ENCODE data around the gene TNK2.
"Not testable (repeated sequence)": the region's sequence is repeated elsewhere in the genome, so short reads cannot be mapped to it uniquely, and the experiment has no call there.

The TNK2 gene

GRCh38 chr3:195873971-195874370 lies 34.4 kb downstream of the TNK2 start:
- Histone ChIP-seq H3K4me3 (ENCODE audit: low read depth, low read length) (no peak overlapping the region), H3K27me3 (no peaks in the 10 kb centered on the region), H3K4me1 (peaks cover 4% of the 10 kb centered on the region), H3K9me3 (no peaks in the 10 kb centered on the region), H3K36me3 (peaks cover 5% of the 10 kb centered on the region; the same call in 1 of the 2 replicates)
- no peak for DNase-seq
- TF ChIP-seq CTCF (IDR thresholded peaks at IDR 0.05; ENCODE audit: low read depth, low read length), result no peak

- H3K36me3 ChIP-seq, result peaks cover 5% of the 10 kb centered on the region; the same call in 1 of the 2 replicates
- no peak for TF ChIP-seq CTCF (IDR thresholded peaks at IDR 0.05; ENCODE audit: low read depth, low read length)
These were observed 35.0 kb downstream of the TNK2 start for GRCh38 chr3:195873281-195873887.

GRCh38 chr3:195872800-195873199 lies 35.6 kb downstream of the TNK2 start:
- no peak overlapping the region for H3K4me3 ChIP-seq (ENCODE audit: low read depth, low read length)
- H3K4me1 ChIP-seq, result peaks cover 4% of the 10 kb centered on the region
- TF ChIP-seq CTCF (IDR thresholded peaks at IDR 0.05; ENCODE audit: low read depth, low read length), result no peak
- no peaks in the 10 kb centered on the region for H3K27me3 ChIP-seq
- peaks cover 1% of the 10 kb centered on the region; the same call in 1 of the 2 replicates for H3K36me3 ChIP-seq
- DNase-seq, result no peak
- H3K9me3 ChIP-seq, result no peaks in the 10 kb centered on the region

More at GRCh38 chr3:195873281-195873887, 35.0 kb downstream of the TNK2 start:
- H3K9me3 ChIP-seq, result no peaks in the 10 kb centered on the region
- DNase-seq, result no peak
- no peaks in the 10 kb centered on the region for H3K27me3 ChIP-seq
- H3K4me3 ChIP-seq (ENCODE audit: low read depth, low read length), result no peak overlapping the region
- peaks cover 4% of the 10 kb centered on the region for H3K4me1 ChIP-seq

- H3K4me1 ChIP-seq, result peaks cover 3% of the 10 kb centered on the region
- H3K9me3 ChIP-seq, result no peaks in the 10 kb centered on the region
- no peak for TF ChIP-seq CTCF (IDR thresholded peaks at IDR 0.05; ENCODE audit: low read depth, low read length)
- DNase-seq, result no peak
- H3K27me3 ChIP-seq, result no peaks in the 10 kb centered on the region
- H3K36me3 ChIP-seq, result peaks cover 2% of the 10 kb centered on the region; the same call in 1 of the 2 replicates
- H3K4me3 ChIP-seq (ENCODE audit: low read depth, low read length), result no peak overlapping the region
These were observed 36.3 kb downstream of the TNK2 start for GRCh38 chr3:195872097-195872496.

- not testable (repeated sequence) for H3K4me1 ChIP-seq; H3K36me3 ChIP-seq; H3K27me3 ChIP-seq; DNase-seq; H3K9me3 ChIP-seq; H3K4me3 ChIP-seq (ENCODE audit: low read depth, low read length)
These were observed 36.7 kb downstream of the TNK2 start for GRCh38 chr3:195871686-195872085.

- Histone ChIP-seq H3K27me3 (no peaks in the 10 kb centered on the region), H3K36me3 (peaks cover 2% of the 10 kb centered on the region; the same call in 1 of the 2 replicates), H3K4me1 (no peaks in the 10 kb centered on the region; the same call in 1 of the 2 replicates), H3K4me3 (ENCODE audit: low read depth, low read length) (no peak overlapping the region), H3K9me3 (no peaks in the 10 kb centered on the region)
- no peak for TF ChIP-seq CTCF (IDR thresholded peaks at IDR 0.05; ENCODE audit: low read depth, low read length)
- DNase-seq, result no peak
These were observed 37.4 kb downstream of the TNK2 start for GRCh38 chr3:195870937-195871336.
